Measurements from ENCODE around the gene SEH1L. TPM values are rescaled to one million over a fixed set of nuclear protein-coding genes. Genes with fewer than 3 reads are reported as not detected.

Gene SEH1L
- total RNA-seq, 2 donors from 2014 or later: 32.4 to 35.9 TPM

Other genes with a start within 250 kb of the SEH1L start
- gene CEP76, start 245.3 kb upstream of the SEH1L start, total RNA-seq: 10 to 100 TPM in 1 of 2 donors, 1 to 10 TPM in 1; 8.9 to 10.5 TPM
- gene PSMG2, start 245.0 kb upstream of the SEH1L start, total RNA-seq: 10 to 100 TPM; 49.6 to 60.7 TPM
- gene PTPN2, start 63.8 kb upstream of the SEH1L start, total RNA-seq: 10 to 100 TPM; 72.8 to 74.8 TPM
- 10 to 100 TPM; 30.4 to 32.6 TPM for gene CEP192, start 43.4 kb downstream of the SEH1L start, total RNA-seq

Measured in T-helper 17 cell (primary cell).